ENCODE measurements around the gene BEAN1. TPM values are rescaled to one million over a fixed set of nuclear protein-coding genes. Genes with fewer than 3 reads are reported as not detected.

Gene BEAN1
- total RNA-seq, 2 experiments from 2014 or later: not detected

DNA sequence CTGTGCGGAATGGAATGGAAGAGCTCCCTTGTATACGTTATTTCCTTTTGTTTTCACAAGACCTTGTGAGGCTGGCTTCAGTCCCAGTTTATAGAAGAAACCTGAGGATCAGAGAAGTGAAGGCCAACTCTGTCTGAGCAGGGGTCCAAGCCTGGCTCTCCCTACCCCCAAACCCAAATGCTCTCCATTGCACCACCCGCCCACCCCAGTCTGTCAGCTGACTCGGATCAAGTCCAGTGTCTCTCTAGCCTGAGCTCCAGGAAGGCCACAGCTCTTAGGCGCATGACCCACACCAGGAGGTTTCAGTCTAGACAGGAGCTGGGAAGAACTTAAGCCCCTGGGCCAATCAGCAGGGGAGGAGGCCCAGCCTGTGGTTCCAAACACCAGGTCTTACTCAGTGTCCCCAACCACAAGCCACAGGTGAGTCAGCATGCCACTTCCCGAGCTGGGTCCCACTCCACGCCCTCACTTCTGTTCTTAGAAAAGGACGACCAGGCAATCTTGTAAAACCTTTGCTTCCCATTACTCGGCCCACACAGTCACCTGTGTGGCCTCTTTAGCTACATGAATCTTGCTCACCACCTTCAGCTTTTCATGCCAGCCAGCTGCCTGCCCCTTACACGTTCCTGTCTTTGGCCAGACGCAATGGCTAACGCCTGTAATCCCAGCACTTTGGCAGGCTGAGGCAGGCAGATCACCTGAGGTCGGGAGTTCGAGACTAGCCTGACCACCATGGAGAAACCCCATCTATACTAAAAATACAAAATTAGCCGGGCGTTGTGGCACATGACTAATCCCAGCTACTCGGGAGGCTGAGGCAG, 95.1 kb downstream of the BEAN1 start:
- no peaks in the 10 kb centered on the region for H3K27me3 Mint-ChIP-seq
- ATAC-seq (ENCODE audit: low read depth) (peak; percentile 74), DNase-seq (peak; percentile 87)
- H3K4me3 Mint-ChIP-seq: peak overlapping the region; percentile 66
- no peaks in the 10 kb centered on the region for H3K36me3 Mint-ChIP-seq
- H3K4me1 Mint-ChIP-seq: peaks cover 78% of the 10 kb centered on the region
- POLR2A ChIA-PET: interaction anchor here (0.7 to 10.0 kb wide), 10 partner anchors 10 to 636 kb away, joined by 3 to 157 read pairs (median 4); partner anchors contain the start of genes CKLF, CMTM3 and TK2
- peak overlapping the region; percentile 88 for H3K27ac Mint-ChIP-seq
- no peaks in the 10 kb centered on the region for H3K9me3 Mint-ChIP-seq

DNA sequence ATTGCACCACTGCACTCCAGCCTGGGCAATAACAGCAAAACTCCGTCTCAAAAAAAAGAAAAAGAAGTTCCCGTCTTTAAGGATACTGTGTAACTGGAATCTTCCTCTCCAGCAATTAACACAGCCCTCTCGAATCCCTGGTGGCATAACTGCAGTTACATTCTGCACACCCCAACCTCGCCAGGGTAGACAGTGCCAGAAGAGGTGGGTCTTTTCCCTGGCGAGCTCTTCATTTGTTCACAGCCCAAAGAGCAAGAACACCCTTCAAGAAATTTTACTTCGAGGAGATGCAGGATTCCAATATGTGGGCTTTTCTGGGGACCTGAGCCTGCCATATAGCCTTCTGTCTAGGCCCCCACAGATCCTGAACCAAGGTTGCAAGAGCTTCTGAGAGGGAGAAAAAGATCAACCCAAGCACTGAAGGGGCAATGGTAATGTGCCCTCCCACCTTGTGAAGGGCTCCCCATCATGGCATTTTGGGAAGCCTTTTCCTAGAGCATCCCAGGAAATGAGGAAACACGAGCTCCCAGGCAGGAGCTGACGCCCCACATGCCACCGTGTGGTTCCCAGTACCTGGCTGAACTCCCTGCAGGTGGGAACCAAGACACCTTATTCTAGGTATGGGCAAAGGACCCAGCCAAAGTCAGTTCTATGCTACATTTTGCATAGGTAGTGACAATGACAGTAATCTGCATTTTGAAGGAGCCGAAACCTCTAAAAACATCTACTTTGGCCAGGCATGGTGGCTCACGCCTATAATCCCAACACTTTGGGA, 95.9 kb downstream of the BEAN1 start:
- no peaks in the 10 kb centered on the region for H3K9me3 Mint-ChIP-seq
- POLR2A ChIA-PET: interaction anchor here (0.8 to 10.0 kb wide), 7 partner anchors 12 to 81 kb away, joined by 3 to 157 read pairs (median 4); partner anchors contain the start of genes CKLF, CMTM3 and TK2
- H3K4me1 Mint-ChIP-seq: peaks cover 74% of the 10 kb centered on the region
- peak overlapping the region; percentile 88 for H3K27ac Mint-ChIP-seq
- H3K36me3 Mint-ChIP-seq: peaks cover 6% of the 10 kb centered on the region
- DNase-seq (no peak), ATAC-seq (ENCODE audit: low read depth) (no peak)
- peak overlapping the region; percentile 74 for H3K4me3 Mint-ChIP-seq
- no peaks in the 10 kb centered on the region for H3K27me3 Mint-ChIP-seq

DNA sequence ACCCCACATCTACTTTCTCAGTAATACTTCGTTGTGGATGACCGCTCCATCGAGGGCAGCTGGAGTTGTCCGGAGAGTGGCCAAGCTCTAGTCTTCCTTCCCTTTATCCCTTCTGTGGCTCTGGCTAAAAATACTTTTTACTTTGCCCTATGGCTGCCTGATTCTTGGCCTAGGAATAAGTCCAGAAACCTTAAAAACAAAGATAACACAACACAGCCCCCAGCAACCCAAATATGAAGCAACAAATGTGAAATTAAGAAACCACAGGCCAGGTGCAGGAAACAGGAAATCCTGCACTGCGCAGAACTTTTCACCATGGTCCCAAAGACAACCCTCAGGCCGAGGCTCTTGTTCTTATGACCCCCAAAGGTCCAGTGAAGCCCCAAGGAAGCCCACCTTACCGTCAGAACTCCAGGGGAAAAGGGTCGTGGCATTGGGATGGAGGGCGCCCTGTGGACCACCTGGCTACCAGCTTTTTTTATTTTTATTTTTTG, 96.8 kb downstream of the BEAN1 start:
- peak; percentile 62 for DNase-seq
- Mint-ChIP-seq H3K36me3 (peaks cover 6% of the 10 kb centered on the region), H3K4me3 (peak overlapping the region; percentile 74), H3K4me1 (peaks cover 74% of the 10 kb centered on the region), H3K27me3 (no peaks in the 10 kb centered on the region), H3K27ac (peak overlapping the region; percentile 88), H3K9me3 (no peaks in the 10 kb centered on the region)
- POLR2A ChIA-PET: interaction anchor here (1.3 to 10.0 kb wide), 6 partner anchors 11 to 80 kb away, joined by 3 to 157 read pairs (median 4); partner anchors contain the start of genes CKLF, CMTM3 and TK2
- ATAC-seq (ENCODE audit: low read depth): peak; percentile 59

DNA sequence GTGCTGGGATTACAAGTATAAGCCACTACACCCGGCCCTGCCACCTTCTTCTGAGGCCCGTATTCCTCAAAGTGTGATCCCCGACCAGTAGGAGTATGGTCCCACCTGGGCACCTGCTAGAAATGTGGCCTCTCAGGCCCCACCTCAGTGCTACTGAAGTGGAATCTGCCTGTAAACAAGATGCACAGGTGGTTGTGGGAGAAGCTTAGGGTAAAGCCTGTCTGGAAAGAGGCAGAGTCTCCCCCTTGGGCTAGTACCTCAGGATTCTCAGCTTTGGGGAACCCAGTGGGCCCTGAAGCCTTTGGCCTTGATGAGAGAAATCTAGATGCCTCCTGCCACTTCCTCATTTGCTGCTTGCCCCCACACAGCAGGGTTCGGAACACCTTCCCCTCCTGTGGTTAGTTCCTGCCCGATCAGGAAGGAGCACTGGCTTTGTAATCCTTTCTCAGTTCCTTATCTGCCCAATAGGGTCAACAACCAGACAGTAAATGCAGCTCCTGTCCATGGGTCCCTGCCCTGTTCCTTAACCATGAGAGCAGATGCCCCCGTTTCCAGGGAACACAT, 97.6 kb downstream of the BEAN1 start:
- no peaks in the 10 kb centered on the region for H3K9me3 Mint-ChIP-seq
- peaks cover 7% of the 10 kb centered on the region for H3K36me3 Mint-ChIP-seq
- peaks cover 68% of the 10 kb centered on the region for H3K4me1 Mint-ChIP-seq
- peak overlapping the region; percentile 88 for H3K27ac Mint-ChIP-seq
- peak; percentile 8 for ATAC-seq (ENCODE audit: low read depth)
- DNase-seq: peak; percentile 52
- H3K4me3 Mint-ChIP-seq: peak overlapping the region; percentile 74
- POLR2A ChIA-PET: interaction anchor here (0.9 to 10.0 kb wide), 6 partner anchors 10 to 79 kb away, joined by 3 to 157 read pairs (median 4); partner anchors contain the start of genes CKLF, CMTM3 and TK2
- no peaks in the 10 kb centered on the region for H3K27me3 Mint-ChIP-seq

DNA sequence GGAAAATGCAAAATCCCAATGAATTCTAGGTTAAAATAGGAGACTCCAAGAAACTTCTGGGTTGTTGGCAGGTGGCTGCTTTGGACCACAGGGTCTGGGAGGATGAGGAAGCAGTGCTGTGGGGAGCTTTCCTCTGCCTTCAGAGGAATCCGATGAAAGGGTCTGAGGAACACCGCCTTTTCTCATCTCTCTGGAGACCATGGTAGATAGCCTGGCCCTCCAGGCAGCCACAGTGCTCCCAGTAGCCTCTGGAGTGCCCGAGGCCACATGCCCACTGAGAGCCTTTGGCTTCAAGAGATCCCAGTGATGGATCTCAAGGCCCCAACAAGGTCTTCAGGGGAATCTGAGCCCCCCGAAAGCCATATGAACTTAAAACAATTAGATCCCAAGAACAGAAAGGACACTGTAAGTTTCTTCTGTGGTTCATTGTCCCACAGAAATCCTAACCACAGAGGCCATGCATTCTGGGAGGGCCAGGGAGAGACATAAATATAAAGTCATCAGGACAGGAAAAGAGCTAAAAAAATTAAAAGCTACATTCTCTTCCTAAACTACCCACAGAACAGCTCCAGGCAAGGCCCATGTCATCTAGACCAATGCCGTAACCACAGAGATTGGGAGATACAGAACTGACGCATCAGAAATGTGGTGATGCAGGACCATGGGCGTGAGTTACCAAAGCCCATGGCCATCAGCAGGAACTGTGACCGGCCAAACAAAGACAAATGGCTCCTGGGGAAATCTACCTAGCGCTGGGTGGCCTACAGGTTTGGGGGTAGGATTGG, 98.5 kb downstream of the BEAN1 start:
- H3K27ac Mint-ChIP-seq: peak overlapping the region; percentile 88
- peaks cover 60% of the 10 kb centered on the region for H3K4me1 Mint-ChIP-seq
- no peaks in the 10 kb centered on the region for H3K9me3 Mint-ChIP-seq
- DNase-seq: no peak
- POLR2A ChIA-PET: interaction anchor here (0.8 to 10.0 kb wide), 4 partner anchors 14 to 78 kb away, joined by 3 to 157 read pairs (median 16); partner anchors contain the start of genes CKLF, CMTM3 and TK2
- H3K27me3 Mint-ChIP-seq: no peaks in the 10 kb centered on the region
- no peak for ATAC-seq (ENCODE audit: low read depth)
- H3K4me3 Mint-ChIP-seq: no peak overlapping the region
- peaks cover 8% of the 10 kb centered on the region for H3K36me3 Mint-ChIP-seq

DNA sequence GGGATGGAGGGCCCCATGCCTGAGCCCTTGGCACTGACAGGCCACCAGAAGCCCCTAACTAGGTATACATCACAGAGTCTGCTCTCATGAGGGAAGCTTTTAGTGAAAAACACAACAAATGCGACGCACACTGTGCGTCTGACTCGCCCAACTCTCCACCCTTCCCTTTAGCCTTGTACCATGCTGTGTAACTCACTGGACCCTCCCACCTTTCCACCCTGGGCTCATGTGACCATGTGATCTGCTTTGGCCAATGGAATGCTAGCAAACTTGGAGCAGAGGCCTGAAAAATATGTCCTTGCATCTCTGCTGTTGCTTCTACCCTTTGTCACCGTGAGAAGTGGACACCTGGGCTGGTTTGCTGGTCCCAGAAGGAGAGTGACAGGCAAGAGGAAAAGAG, 101.2 kb downstream of the BEAN1 start:
- Mint-ChIP-seq H3K27me3 (no peaks in the 10 kb centered on the region), H3K27ac (no peak overlapping the region), H3K36me3 (peaks cover 8% of the 10 kb centered on the region), H3K4me3 (no peak overlapping the region), H3K4me1 (peaks cover 34% of the 10 kb centered on the region), H3K9me3 (no peaks in the 10 kb centered on the region)
- ATAC-seq (ENCODE audit: low read depth) (no peak), DNase-seq (no peak)
- POLR2A ChIA-PET: interaction anchor here (10.0 kb wide), 1 partner anchor 21 kb away, joined by 157 read pairs; the partner anchor contains the start of genes CKLF and TK2

DNA sequence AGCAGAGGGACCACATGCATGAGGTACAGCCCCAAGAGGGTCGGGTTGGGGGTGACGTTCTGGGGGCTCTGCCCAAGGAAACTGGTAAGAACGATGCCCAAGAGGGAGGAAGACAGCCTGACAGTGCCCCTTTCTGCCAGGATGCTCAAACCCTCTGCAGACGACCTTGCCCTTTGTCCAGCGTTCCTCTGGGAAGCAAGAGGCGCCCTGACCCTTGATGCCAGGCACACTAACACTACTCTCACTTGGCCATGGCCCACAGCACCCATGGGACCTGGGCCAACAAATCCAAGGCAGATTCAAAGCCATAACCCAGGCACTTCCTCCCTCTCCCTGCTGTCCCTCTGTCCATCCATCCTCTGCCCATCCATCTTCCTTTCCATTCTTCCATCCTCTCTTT, 102.4 kb downstream of the BEAN1 start:
- Mint-ChIP-seq H3K36me3 (peaks cover 8% of the 10 kb centered on the region), H3K4me1 (peaks cover 25% of the 10 kb centered on the region), H3K27ac (peak overlapping the region; percentile 37), H3K9me3 (no peaks in the 10 kb centered on the region), H3K27me3 (no peaks in the 10 kb centered on the region), H3K4me3 (no peak overlapping the region)
- no peak for DNase-seq
- POLR2A ChIA-PET: interaction anchor here (2.3 kb wide), 1 partner anchor 23 kb away, joined by 5 read pairs; the partner anchor contains the start of gene CKLF
- ATAC-seq (ENCODE audit: low read depth): no peak

Other genes with a start within 250 kb of the BEAN1 start
- gene CDH5, start 60.6 kb upstream of the BEAN1 start, total RNA-seq: not detected
- gene TK2, start 122.8 kb downstream of the BEAN1 start, total RNA-seq: 1 to 10 TPM; 7.0 to 8.6 TPM
- gene CKLF, start 125.3 kb downstream of the BEAN1 start, total RNA-seq: 100 to 1,000 TPM; 124 to 130 TPM
- 10 to 100 TPM; 10.6 to 13.5 TPM for gene CMTM1, start 139.1 kb downstream of the BEAN1 start, total RNA-seq
- 1 to 10 TPM in 1 of 2 experiments, under 1 TPM in 1; 0.45 to 1.3 TPM for gene CMTM2, start 152.2 kb downstream of the BEAN1 start, total RNA-seq
- gene CMTM3, start 177.4 kb downstream of the BEAN1 start, total RNA-seq: 100 to 1,000 TPM; 107 to 108 TPM

Measured in activated naive CD8-positive, alpha-beta T cell treated with anti-CD3 and anti-CD28 coated beads, Interleukin-2, amount 10 ng/mL, durations not matched to agents 7 days and 5 days (primary cell).